GM18505 (cell line): ENCODE results near the gene TMEM242.
"Not testable (repeated sequence)": the region's sequence is repeated elsewhere in the genome, so short reads cannot be mapped to it uniquely, and the experiment has no call there.

Experiments
- ATAC-seq: cut with Tn5 transposase; IDR thresholded peaks from one replicate; pipeline ENCODE4 v1.9.1; 2021; ENCODE audit not compliant: unreplicated experiment
- POLR2A ChIP-seq: IDR thresholded peaks from 4 replicates; pipeline ENCODE4 v1.6.1; 2011; ENCODE audit warnings: borderline replicate concordance; ENCODE audit not compliant: insufficient read depth, insufficient read length; ENCODE audit errors: extremely low read depth

TMEM242 gene

DNA sequence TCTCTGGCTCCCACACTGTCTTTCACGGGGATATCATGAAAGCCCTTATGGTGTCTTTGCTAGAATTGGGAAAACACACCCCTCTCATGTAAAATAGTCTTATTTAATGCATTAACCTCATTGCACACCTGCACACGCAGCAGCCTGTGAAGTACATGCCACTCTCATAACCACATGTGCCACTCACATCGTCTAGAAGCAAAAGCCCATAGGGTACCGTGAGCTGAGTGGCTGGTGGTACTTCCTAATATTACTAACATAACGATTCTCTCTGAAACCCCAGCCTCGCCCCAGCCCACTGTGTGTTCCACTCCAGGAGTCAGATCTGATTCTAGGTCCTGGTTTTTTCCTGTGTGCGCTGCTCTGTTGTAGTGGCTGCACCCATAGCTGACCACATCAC lies 9.5 kb upstream of the TMEM242 start:
- ATAC-seq: no peak
- no peak for TF ChIP-seq POLR2A

DNA sequence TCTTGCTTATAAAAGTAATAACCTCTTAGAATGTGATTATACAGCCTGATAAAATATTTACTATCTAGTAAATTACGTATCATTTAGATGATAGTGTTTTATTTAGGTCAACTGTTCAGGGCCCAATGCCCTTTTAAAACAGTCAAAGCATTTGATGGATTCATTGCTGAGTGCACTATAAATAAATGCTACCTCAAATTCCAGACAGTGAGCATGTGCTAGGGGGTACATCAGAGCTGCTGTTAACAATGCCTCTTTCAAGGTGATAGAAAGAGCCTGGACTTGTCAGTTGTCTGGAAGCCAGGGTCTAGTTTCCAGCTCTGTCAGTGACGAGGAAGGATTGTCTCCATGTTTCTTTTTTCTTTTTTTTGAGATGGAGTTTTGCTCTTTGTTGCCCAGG lies 7.5 kb upstream of the TMEM242 start:
- no peak for TF ChIP-seq POLR2A

DNA sequence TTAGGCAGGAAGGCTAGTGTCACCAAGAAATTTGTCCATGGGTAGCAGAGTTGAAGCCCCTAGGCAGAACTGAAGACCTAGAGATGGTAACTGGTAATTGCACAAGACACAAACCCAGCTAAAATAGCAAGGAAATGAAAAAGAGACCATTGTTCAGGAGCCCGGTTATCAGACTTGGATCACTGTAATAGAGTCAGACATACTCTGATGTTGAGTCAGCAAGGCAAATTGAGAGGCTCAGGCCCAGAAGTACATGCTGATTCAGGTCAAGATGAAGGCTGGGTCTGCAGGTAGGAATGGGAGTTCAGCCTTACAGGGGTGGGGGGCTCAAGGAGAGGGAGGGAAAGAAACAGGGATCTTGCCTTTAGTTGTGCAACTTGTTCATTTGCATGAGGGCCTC lies 6.5 kb upstream of the TMEM242 start:
- no peak for ATAC-seq
- TF ChIP-seq POLR2A: no peak

More for the DNA sequence above, 7.5 kb upstream of the TMEM242 start:
- ATAC-seq: no peak

DNA sequence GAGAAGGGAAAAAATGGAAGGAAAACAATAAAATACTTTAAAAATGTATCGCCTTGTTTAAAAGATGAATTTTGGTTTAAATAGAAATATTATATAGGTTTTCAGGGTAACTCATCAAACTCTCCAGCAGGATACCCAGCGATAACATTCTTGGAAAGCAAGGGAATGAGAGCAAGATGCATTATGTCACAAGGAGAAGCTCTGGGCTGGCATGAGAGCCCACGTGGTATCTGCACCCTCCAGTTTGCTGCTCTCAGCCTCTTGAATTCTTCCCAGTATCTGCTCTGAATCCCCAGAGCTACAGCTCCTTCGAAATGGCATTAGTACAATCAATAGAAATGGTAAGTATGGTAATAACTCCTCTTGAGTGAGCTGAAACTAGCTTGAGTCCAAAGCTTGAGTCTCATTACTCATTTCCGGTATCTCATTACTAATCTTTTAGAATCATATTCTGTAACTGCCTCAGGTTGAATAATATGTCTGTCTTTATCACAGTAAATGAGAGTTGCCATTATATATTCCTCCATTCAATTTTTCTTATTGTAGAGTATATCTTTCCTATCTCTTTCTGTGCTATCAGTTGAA lies 4.9 kb upstream of the TMEM242 start:
- no peak for ATAC-seq
- TF ChIP-seq POLR2A: no peak

DNA sequence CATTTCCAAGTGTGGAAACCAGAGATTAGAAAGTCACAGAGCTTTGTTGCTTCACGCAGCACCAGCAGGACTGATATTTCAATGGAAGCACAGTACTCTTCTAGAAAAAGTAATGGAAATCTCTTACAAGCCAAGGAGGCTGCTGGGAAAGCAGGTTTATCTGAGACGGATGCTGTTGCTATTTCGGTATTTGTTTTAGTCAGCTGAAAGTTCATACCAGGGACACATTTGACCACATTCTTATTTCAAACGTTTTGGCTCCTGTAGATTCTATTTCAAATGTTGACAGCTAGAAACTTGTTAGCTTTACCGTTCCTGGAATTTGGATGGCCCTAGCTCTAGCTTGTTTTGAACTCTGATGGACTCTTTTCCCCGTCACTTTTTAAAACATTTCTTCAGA lies 3.7 kb upstream of the TMEM242 start:
- no peak for TF ChIP-seq POLR2A
- ATAC-seq: no peak

DNA sequence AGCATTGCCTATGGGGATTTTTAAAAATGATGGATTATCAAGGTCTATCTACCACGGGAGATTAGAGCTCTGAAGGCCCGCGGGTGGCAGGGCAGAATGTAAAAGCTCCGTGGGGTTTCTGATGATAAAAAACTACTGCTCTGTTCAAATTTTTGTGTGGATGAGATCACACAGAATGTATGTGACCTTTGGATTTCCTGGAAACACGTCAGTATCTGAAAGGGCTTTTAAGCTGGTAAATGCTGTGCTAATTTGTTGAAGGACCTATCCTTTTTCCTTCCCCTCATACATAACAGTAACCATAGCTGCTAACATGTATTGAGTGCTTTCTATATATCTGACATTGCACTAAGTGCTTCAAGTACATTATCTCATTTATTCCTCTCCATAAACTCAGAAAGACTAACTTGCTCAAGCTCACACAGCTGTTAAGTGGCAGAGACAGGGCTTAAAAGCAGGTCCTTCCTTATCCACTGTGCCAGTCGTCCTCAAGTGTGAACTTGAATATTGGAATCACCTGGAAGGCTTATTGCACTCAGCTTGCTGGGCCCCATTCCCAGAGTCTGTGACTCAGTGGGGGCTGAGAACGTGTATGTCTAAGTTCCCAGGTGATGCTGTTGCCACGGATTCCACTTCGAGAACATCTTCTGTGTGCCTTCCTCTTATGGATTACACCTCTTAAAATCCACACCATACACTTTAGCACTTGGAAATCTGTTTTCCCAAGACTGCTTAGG lies 1.9 kb upstream of the TMEM242 start:
- TF ChIP-seq POLR2A: no peak
- ATAC-seq: no peak

DNA sequence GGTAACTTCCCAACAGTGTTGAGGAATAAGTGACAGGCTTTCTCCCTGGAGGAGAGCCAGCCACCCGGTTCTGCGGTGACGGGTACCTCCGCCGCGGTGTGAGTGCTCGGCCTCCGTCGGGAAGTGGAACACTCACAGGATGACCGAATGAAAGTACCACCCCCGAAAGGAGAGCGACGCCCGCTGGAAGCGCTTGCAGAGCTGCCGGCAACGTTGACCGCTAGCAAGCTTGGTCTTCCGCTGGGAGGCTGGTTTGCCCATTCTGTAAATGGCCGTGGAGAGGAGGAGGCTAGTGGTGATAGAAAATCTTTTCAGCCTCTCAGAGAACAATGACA lies 614 bp upstream of the TMEM242 start:
- TF ChIP-seq POLR2A: no peak
- peak; percentile 20 for ATAC-seq

DNA sequence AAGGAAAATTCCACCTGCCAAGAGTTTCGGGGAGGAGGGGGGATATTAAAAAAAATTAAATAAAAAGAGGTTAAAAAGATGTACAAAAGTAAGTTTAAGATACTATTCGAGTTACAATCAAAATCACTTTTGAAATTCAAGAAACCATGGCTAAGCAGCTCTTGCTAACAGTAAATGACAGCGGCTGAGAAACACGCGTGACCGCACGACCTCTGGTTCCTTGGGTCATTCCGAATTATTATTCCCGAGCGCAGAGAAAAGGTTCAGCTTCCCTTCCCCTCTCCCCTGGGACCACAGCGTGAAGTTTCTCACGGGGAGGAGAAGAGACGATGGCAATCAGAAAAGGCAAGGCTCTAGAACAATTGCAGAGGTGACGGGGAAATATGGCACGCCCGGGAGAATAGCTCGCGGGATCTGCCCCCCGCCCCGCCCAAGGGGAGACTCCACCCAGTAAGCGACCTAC lies 496 bp downstream of the TMEM242 start:
- no peak for ATAC-seq
- no peak for TF ChIP-seq POLR2A

DNA sequence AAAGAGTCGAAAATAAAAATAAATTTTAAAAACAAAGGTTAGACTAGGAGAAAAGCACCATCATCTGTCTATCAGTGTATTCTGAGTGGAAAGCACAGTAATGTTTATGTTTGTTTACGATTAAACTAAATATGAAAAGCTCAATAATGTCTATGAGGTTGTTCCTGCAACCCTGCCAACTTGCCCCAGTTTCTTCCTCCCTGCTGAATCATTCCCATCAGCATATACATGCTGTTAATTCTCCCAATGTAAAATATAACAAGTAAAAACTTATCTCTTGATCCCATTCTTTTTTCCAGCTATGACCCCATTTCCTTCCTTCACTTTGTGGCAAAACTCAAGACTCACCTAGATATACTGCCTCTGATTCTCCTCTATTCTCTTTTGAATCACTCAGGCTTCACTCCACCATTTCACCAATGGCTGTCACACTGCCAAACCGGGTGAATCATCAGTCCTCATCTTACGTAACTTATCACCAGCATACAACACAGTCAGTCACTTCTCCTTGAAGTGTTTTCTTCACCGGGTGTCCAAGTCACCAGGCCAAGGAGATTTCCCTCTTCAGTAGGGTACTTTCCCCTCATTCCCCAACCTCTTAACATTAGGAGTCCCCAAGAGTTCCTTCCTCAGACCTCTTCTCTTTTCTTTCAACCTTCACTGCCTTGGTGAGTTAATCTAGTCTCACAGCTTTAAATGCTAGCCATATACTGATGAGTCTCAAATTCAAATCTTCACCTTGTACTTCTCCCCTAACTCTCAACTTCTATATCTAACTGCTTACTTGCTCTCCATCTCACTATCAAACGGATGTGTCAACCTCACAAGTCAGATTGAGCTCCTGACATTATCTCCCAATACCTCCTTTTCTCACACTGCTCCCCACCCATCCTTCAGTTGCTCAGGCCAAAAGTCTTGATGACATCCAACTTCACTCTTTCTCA lies 6.2 kb downstream of the TMEM242 start:
- no peak for ATAC-seq
- no peak for TF ChIP-seq POLR2A

DNA sequence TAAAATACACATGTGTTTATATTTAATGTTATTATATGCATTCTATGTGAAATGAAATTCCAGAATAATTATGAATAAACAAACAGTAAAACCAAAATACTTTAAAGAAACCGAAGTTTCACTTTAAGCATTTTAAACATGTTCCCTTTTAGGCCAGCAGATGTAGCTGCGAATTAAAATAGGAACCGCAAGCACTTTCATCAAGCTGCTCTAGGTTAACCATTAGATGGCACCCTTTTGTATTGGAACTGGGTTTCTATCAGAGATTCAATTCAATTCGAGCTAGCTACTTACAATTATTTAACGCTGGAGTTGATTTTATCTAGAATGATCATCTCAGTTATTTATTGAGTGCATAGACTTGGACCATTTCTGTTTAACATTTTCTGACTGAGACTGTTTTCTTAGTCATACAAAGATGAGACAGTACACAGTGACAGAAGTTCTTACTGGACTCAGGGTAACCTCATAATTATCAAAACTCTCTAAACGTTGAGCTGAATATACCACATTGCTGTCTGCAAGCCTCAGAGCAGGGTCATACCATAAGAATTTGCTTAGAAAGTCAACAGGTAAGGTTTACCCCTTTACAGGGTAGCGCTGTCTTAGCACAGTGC lies 8.5 kb downstream of the TMEM242 start:
- TF ChIP-seq POLR2A: no peak
- no peak for ATAC-seq

DNA sequence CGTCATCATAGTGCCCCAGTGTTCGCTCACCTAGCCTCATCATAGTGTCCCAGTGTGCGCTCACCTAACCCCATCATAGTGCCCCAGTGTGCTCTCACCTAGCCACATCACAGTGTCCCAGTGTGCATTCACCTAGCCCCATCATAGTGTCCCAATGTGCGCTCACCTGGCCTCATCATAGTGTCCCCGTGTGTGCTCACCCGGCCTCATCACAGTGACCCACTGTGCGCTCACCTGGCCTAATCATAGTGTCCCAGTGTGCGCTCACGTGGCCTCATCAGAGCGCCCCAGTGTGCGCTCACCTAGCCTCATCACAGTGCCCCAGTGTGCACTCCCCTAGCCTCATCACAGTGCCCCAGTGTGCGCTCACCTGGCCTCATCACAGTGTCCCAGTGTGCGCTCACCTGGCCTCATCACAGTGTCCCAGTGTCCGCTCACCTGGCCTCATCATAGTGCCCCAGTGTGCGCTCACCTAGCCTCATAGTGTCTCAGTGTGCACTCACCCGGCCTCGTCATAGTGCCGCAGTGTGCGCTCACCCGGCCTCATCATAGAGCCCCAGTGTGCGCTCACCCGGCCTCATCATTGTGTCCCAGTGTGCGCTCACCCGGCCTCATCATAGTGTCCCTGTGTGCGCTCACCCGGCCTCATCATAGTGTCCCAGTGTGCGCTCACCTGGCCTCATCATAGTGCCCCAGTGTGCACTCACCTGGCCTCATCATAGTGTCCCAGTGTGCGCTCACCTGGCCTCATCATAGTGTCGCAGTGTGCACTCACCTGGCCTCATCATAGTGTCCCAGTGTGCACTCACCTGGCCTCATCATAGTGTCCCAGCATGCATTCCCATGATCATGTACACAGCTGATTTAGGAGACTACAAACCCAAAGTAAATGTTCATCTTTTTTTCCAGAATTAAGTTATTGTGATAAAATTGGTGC lies 9.5 kb downstream of the TMEM242 start:
- no peak for ATAC-seq
- no peak for TF ChIP-seq POLR2A

DNA sequence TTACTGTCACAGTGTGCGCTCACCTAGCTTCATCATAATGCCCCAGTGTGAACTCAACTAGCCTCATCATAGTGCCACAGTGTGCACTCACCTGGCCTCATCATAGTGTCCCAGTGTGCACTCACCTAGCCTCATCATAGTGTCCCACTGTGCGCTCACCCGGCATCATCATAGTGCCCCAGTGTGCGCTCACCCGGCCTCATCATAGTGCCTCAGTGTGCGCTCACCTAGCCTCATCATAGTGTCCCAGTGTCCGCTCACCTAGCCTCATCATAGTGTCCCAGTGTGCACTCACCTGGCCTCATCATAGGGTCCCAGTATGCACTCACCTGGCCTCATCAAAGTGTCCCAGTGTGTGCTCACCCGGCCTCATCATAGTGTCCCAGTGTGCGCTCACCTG lies 10.6 kb downstream of the TMEM242 start:
- no peak for ATAC-seq
- no peak for TF ChIP-seq POLR2A

DNA sequence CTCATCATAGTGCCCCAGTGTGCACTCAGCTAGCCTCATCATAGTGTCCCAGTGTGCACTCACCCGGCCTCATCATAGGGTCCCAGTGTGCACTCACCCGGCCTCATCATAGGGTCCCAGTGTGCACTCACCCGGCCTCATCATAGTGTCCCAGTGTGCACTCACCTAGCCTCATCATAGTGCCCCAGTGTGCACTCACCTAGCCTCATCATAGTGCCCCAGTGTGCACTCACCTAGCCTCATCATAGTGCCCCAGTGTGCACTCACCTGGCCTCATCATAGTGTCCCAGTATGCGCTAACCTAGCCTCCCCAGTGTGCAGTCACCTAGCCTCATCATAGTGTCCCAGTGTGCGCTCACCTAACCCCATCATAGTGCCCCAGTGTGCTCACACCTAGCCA lies 12.6 kb downstream of the TMEM242 start:
- ATAC-seq: not testable (repeated sequence)
